SJCRH30 (cell line): ENCODE results near the gene ODAD3. TPM values are rescaled to one million over a fixed set of nuclear protein-coding genes. Genes with fewer than 3 reads are reported as not detected.
A peak's percentile ranks its signal among the peaks of the same experiment; 100 is the strongest.
"Not testable (repeated sequence)": the region's sequence is repeated elsewhere in the genome, so short reads cannot be mapped to it uniquely, and the experiment has no call there.

ENCODE experiments used
- DNase-seq, 2 experiments: peaks; one replicate each; pipeline ENCODE4 v3.0.0-alpha.2; 2015 to 2020
- H3K27ac ChIP-seq: fragments of 250-450 bp; sonication (Bioruptor Pico); 2 replicates; pipeline ENCODE4 v1.5.1; 2020; ENCODE audit warnings: mild to moderate bottlenecking, moderate library complexity
- H3K27me3 ChIP-seq: fragments of 250-450 bp; sonication (Bioruptor Pico); 2 replicates; pipeline ENCODE4 v1.5.1; 2020; ENCODE audit warnings: mild to moderate bottlenecking, moderate library complexity
- H3K36me3 ChIP-seq: fragments of 250-450 bp; sonication (Bioruptor Pico); 2 replicates; pipeline ENCODE4 v1.5.1; 2020; ENCODE audit warnings: mild to moderate bottlenecking, moderate library complexity
- H3K4me1 ChIP-seq: fragments of 250-450 bp; sonication (Bioruptor Pico); 2 replicates; pipeline ENCODE4 v1.5.1; 2020; ENCODE audit warnings: mild to moderate bottlenecking, moderate library complexity
- H3K4me3 ChIP-seq: fragments of 250-450 bp; sonication (Bioruptor Pico); 2 replicates; pipeline ENCODE4 v1.5.1; 2020; ENCODE audit warnings: mild to moderate bottlenecking, moderate library complexity
- H3K9me3 ChIP-seq: fragments of 250-450 bp; sonication (Bioruptor Pico); replicated peaks from 2 replicates; pipeline ENCODE4 v1.5.1; 2020; ENCODE audit warnings: mild to moderate bottlenecking, moderate library complexity
- total RNA-seq: library from RNA; depleted of rRNA; stranded (reverse); fragments of >200 nt; shearing (Covaris generic); gene quantifications from 2 replicates; pipeline ENCODE4 v1.2.3, GENCODE V29; 2014

ODAD3 gene
- total RNA-seq, 1 experiment from 2014 or later: 0.22 TPM

- not testable (repeated sequence) for H3K27me3 ChIP-seq, H3K4me1 ChIP-seq, H3K27ac ChIP-seq, DNase-seq, H3K9me3 ChIP-seq, H3K36me3 ChIP-seq, H3K4me3 ChIP-seq
These were observed 33.4 kb upstream of the ODAD3 start for GRCh38 chr19:11468266-11468845.

DNA sequence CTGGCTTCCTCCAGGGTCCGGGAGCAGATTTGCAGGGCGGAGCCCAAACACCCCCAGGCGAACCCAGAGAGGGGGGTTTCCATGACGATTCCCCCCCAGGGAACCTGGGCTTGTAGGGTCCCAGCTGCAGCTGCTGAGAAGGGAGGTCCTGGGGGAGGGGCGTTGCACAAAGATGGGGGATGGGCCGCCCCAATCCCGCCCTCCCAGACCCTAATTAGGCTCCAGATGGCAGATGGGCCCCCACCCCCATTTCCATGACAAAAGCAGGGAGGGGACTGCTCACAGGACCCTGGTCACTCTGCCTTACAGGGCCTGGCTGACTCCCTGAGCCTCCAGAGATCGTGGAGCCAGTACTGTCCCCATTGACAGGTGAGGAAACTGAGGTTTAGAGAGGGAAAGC is 30.7 kb upstream of the ODAD3 start:
- no peak overlapping the region for H3K27ac ChIP-seq
- no peaks in the 10 kb centered on the region for H3K27me3 ChIP-seq
- no peaks in the 10 kb centered on the region for H3K9me3 ChIP-seq
- DNase-seq: no peak
- no peaks in the 10 kb centered on the region for H3K36me3 ChIP-seq
- H3K4me1 ChIP-seq: no peaks in the 10 kb centered on the region
- H3K4me3 ChIP-seq: no peak overlapping the region

GRCh38 chr19:11464333-11465265 is 29.7 kb upstream of the ODAD3 start:
- Histone ChIP-seq H3K36me3 (no peaks in the 10 kb centered on the region), H3K4me1 (no peaks in the 10 kb centered on the region), H3K27ac (no peak overlapping the region), H3K27me3 (no peaks in the 10 kb centered on the region), H3K9me3 (no peaks in the 10 kb centered on the region), H3K4me3 (no peak overlapping the region)
- DNase-seq: no peak

DNA sequence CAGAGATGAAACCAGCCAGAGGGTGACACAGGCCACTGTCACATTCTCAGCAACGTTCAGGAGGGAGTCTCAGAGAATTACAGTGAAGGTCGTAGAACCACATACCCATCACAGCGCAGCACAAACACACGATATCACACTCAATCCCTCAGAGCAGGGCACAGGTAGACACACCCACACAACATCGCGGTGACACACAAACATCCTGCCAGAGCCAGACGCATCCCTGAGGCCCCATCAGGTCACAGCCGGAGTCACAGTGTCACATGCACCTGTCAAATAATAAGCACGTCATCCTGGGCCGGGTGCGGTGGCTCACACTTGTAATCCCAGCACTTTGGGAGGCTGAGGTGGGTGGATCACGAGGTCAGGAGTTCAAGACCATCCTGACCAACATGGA is 28.5 kb upstream of the ODAD3 start:
- no peaks in the 10 kb centered on the region for H3K9me3 ChIP-seq
- DNase-seq: no peak
- H3K27me3 ChIP-seq: no peaks in the 10 kb centered on the region
- no peak overlapping the region for H3K4me3 ChIP-seq
- no peaks in the 10 kb centered on the region for H3K36me3 ChIP-seq
- no peaks in the 10 kb centered on the region for H3K4me1 ChIP-seq
- H3K27ac ChIP-seq: no peak overlapping the region

DNA sequence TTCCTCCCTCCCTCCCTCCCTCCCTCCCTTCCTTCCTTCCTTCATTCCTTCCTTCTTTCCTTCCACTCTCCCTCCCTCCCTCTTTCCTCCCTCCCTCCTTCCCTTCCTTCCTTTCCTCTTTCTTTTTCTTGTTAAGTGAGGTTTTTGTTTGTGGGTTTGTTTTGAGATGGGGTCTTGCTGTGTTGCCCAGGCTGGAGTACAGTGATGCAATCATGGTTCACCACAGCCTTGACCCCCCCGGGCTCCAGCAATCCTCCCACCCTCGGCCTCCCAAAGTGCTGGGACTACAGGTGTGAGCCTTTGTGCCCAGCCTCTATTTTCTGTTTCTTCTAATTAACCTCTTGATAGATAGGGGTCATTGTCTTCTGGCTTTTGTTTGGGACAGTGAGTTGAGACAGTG is 26.5 kb upstream of the ODAD3 start:
- Histone ChIP-seq H3K9me3 (no peaks in the 10 kb centered on the region), H3K36me3 (no peaks in the 10 kb centered on the region), H3K4me1 (no peaks in the 10 kb centered on the region), H3K27ac (no peak overlapping the region), H3K4me3 (no peak overlapping the region), H3K27me3 (no peaks in the 10 kb centered on the region)
- DNase-seq: no peak

DNA sequence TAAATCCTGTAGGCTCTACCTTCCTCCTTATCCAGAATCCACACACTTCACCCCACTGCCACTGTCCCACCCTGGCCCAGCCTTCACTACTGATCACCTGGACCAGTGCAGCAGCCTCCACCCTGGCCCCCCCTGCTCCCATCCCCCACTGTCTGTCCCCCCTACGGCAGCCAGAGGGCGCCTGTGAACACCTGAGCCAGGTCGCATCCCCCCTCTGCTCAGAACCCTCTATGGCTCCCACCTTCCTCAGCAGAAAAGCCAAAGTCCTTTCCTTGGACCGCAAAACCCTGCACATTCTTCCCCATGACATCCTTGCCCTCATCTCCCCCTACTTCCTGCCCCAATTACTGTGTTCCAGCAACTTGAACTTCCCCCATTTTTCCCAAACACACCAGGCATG is 25.3 kb upstream of the ODAD3 start:
- H3K4me1 ChIP-seq: no peaks in the 10 kb centered on the region
- no peaks in the 10 kb centered on the region for H3K36me3 ChIP-seq
- H3K4me3 ChIP-seq: no peak overlapping the region
- H3K9me3 ChIP-seq: no peaks in the 10 kb centered on the region
- H3K27me3 ChIP-seq: no peaks in the 10 kb centered on the region
- no peak for DNase-seq
- H3K27ac ChIP-seq: no peak overlapping the region

DNA sequence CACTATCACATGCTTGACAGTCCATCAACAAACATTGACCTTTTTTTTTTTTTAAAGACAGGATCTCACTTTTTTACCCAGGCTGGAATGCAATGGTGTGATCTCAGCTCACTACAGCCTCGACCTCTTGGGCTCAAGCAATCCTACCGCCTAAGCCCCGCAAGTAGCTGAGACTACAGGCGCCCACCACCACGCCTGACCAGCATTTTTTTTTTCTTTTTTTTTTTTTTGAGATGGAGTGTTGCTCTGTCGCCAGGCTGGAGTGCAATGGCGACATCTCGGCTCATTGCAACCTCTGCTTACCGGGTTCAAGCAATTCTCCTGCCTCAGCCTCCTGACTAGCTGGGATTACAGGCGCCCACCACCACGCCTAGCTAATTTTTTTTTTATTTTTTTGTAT is 24.0 kb upstream of the ODAD3 start:
- H3K9me3 ChIP-seq, H3K27ac ChIP-seq, H3K36me3 ChIP-seq, DNase-seq, H3K4me3 ChIP-seq, H3K27me3 ChIP-seq, H3K4me1 ChIP-seq: not testable (repeated sequence)

DNA sequence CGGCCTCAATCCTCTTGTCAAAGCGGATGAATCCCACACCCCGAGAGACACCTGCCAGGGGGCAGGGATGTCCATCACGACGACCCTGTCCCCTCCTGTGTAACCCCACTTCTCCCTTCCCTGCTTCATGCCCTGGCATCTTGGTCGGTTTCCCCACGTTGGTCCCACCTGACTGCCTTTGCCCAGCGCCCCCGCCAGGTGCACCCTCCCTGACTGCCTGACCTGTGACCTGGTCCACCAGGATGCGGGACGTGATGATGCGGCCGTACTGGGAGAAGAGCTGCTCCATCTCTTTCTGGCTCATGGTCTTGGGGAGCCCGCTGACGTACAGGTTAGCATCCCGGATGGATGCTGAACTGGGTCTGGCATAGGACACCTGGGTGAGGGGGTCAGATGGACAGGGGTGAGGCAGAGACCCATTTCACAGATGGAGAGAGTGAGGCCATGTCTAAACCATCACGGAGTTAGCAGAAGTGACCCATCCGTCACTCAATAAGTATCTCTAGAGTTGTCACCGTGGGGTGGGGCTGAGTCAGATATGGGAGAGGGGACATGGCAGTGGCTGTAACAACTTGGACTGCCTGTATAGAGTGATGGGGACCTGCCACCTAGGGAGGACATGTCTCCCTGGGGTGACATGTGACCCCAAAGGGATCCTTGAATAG is 23.4 kb upstream of the ODAD3 start:
- no peaks in the 10 kb centered on the region for H3K4me1 ChIP-seq
- DNase-seq: no peak
- H3K4me3 ChIP-seq: no peak overlapping the region
- H3K27ac ChIP-seq: no peak overlapping the region
- H3K36me3 ChIP-seq: no peaks in the 10 kb centered on the region
- no peaks in the 10 kb centered on the region for H3K27me3 ChIP-seq
- no peaks in the 10 kb centered on the region for H3K9me3 ChIP-seq

- Histone ChIP-seq H3K27me3 (no peaks in the 10 kb centered on the region), H3K4me3 (no peak overlapping the region), H3K9me3 (no peaks in the 10 kb centered on the region), H3K27ac (no peak overlapping the region), H3K36me3 (no peaks in the 10 kb centered on the region), H3K4me1 (no peaks in the 10 kb centered on the region)
- no peak for DNase-seq
These were observed 22.9 kb upstream of the ODAD3 start for GRCh38 chr19:11457831-11458230.

- Histone ChIP-seq H3K27ac (no peak overlapping the region), H3K36me3 (no peaks in the 10 kb centered on the region), H3K27me3 (no peaks in the 10 kb centered on the region), H3K4me1 (no peaks in the 10 kb centered on the region), H3K4me3 (no peak overlapping the region), H3K9me3 (no peaks in the 10 kb centered on the region)
- no peak for DNase-seq
These were observed 22.2 kb upstream of the ODAD3 start for GRCh38 chr19:11457115-11457514.

GRCh38 chr19:11456659-11457058 is 21.7 kb upstream of the ODAD3 start:
- no peak for DNase-seq
- Histone ChIP-seq H3K9me3 (no peaks in the 10 kb centered on the region), H3K27ac (no peak overlapping the region), H3K36me3 (no peaks in the 10 kb centered on the region), H3K27me3 (no peaks in the 10 kb centered on the region), H3K4me3 (no peak overlapping the region), H3K4me1 (0 out of 2 replicates have a peak, but pooled peaks cover 2% of the 10 kb centered on the region)

GRCh38 chr19:11455233-11455554 is 20.3 kb upstream of the ODAD3 start:
- not testable (repeated sequence) for H3K27me3 ChIP-seq, H3K4me1 ChIP-seq, H3K9me3 ChIP-seq, H3K27ac ChIP-seq, H3K36me3 ChIP-seq, DNase-seq, H3K4me3 ChIP-seq

DNA sequence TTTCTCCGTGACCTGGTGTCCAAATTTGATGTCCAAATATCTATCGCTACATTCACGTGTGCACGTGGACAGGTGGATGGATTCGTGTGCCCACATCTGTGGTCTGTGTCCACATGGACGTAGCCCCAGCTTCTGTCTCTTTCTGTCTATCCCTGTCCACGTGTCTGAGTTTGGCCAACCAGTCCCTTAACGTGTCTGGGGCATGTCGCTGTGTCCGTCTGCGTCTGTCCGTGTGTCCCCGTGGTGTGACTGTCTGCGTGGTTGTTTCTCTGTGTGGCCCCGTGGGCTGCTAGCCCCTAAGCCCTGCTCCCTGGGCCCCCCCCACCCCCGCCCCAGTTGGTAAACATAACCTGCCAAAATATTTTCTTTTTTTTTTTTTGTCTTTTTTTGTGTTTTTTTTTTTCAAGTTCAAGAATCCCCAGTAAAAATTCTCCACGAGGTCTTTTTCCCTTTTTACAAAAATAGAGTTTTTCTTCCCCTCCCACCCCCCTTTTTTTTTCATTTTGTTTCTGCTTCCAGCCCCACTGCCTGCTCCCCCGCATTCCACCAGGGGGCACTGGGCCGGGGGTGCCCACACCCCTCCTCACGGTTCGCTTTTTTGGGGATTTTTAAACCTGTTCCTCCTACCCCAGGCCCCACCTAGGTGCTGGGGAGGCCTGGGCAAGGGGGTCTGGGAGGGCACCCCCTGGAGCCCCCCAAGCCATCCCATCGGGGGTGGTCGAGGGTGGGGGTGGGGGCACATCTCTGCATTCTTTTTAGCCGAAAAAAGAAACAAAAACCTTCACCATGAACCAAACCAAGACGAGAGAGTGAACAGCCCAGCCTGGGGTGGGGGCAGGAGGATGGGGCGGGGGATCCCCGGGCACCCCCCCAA is 18.8 kb upstream of the ODAD3 start:
- Histone ChIP-seq H3K27ac (no peak overlapping the region), H3K4me1 (0 out of 2 replicates have a peak, but pooled peaks cover 2% of the 10 kb centered on the region)

GRCh38 chr19:11452620-11453310 is 17.8 kb upstream of the ODAD3 start:
- Histone ChIP-seq H3K9me3 (no peaks in the 10 kb centered on the region), H3K4me3 (peak overlapping the region; percentile 25), H3K27ac (no peak overlapping the region), H3K4me1 (0 out of 2 replicates have a peak, but pooled peaks cover 2% of the 10 kb centered on the region), H3K36me3 (peaks cover 7% of the 10 kb centered on the region; the same call in 1 of the 2 replicates), H3K27me3 (no peaks in the 10 kb centered on the region)
- peak in 1 of 2 experiments; percentile 47 for DNase-seq

More for the DNA sequence above, 18.8 kb upstream of the ODAD3 start:
- Histone ChIP-seq H3K9me3 (no peaks in the 10 kb centered on the region), H3K4me3 (no peak overlapping the region), H3K27me3 (no peaks in the 10 kb centered on the region), H3K36me3 (peaks cover 4% of the 10 kb centered on the region; the same call in 1 of the 2 replicates)
- DNase-seq: no peak
